Sigmoid colon (tissue), 7 donors: Measurements from ENCODE around the gene SEPTIN1. TPM values are rescaled to one million over a fixed set of nuclear protein-coding genes. Genes with fewer than 3 reads are reported as not detected.

Experiments used
- DNase-seq: peaks from one replicate; pipeline ENCODE4 v3.0.0-alpha.2; 2019
- H3K27ac ChIP-seq, 4 donors: fragments of 200-600 bp; sonication (generic); one replicate each; pipeline ENCODE4 v1.5.1; 2016 to 2019; ENCODE audit warnings: mild to moderate bottlenecking in 1 of 4
- H3K27me3 ChIP-seq, 3 donors: fragments of 200-600 bp; sonication (generic); one replicate each; pipeline ENCODE4 v1.5.1; 2019; ENCODE audit warnings: mild to moderate bottlenecking in 1 of 3
- H3K36me3 ChIP-seq, 4 donors: fragments of 200-600 bp; sonication (generic); one replicate each; pipeline ENCODE4 v1.5.1; 2016 to 2019
- H3K4me1 ChIP-seq, 4 donors: fragments of 200-600 bp; sonication (generic); one replicate each; pipeline ENCODE4 v1.5.1; 2017 to 2019
- H3K4me3 ChIP-seq, 4 donors: fragments of 200-600 bp; sonication (generic); one replicate each; pipeline ENCODE4 v1.5.1; 2017 to 2019; ENCODE audit warnings: mild to moderate bottlenecking in 2 of 4, moderate library complexity in 1 of 4
- H3K9me3 ChIP-seq, 4 donors: fragments of 200-600 bp in 3 of 4; sonication (generic) in 3 of 4; one replicate each; pipeline versions ENCODE4 v1.5.1 to v1.6.1; 2013 to 2019
- EP300 ChIP-seq, 4 donors: sonication (generic); formaldehyde crosslinking; IDR thresholded peaks; one replicate each; pipeline ENCODE4 v1.6.1; 2017; ENCODE audit warnings: antibody characterized with exemption in 4 of 4
- POLR2A ChIP-seq, 2 donors: fragments of 450-650 bp; IDR thresholded peaks; one replicate each; pipeline ENCODE4 v1.6.1; 2016; ENCODE audit warnings: antibody characterized with exemption in 2 of 2, mild to moderate bottlenecking in 2 of 2, moderate library complexity in 2 of 2
- POLR2AphosphoS5 ChIP-seq, 4 donors: sonication (generic); formaldehyde crosslinking; IDR thresholded peaks; one replicate each; pipeline ENCODE4 v1.6.1; 2017; ENCODE audit warnings: antibody characterized with exemption in 4 of 4
- WGBS, 2 donors: extraction: QIAGEN DNeasy Blood & Tissue Kit; methylation state at CpG; one replicate each; pipeline ENCODE4 v1.1.7; 2013; 5-methylcytosine and 5-hydroxymethylcytosine counted together
- intact Hi-C: fragments of 100-400 bp; cut with DNase I; formaldehyde crosslinking; loops from one replicate; pipeline ENCODE4 v1.15.1; 2023
- polyA plus RNA-seq, 3 donors: library from polyadenylated mRNA; stranded (reverse); fragments of 200-250 nt; gene quantifications; one replicate each; pipeline ENCODE4 v1.2.3, GENCODE V29; 2013
- total RNA-seq, 4 donors: library from RNA; depleted of rRNA; stranded (reverse); fragments of >200 nt; gene quantifications; one replicate each; pipeline ENCODE4 v1.1.0, GENCODE V29; 2016
- TF ChIP-seq, protein P1 (sequence below), 4 experiments: fragments of 450-650 bp in 3 of 4; fragments of 200-600 bp in 1 of 4; IDR thresholded peaks; one replicate each; pipeline ENCODE4 v1.5.1; 2016 to 2019; ENCODE audit warnings: antibody characterized with exemption in 4 of 4, mild to moderate bottlenecking in 3 of 4, moderate library complexity in 2 of 4
- donor health status: healthy with polysubstance abuse.
- donor health status: Bipolar disorder and iron deficiency.
- donor health status: healthy.

Gene SEPTIN1
- total and polyA plus RNA-seq, 7 donors, result 0.82 to 46.6 (median 2.4) TPM

DNA sequence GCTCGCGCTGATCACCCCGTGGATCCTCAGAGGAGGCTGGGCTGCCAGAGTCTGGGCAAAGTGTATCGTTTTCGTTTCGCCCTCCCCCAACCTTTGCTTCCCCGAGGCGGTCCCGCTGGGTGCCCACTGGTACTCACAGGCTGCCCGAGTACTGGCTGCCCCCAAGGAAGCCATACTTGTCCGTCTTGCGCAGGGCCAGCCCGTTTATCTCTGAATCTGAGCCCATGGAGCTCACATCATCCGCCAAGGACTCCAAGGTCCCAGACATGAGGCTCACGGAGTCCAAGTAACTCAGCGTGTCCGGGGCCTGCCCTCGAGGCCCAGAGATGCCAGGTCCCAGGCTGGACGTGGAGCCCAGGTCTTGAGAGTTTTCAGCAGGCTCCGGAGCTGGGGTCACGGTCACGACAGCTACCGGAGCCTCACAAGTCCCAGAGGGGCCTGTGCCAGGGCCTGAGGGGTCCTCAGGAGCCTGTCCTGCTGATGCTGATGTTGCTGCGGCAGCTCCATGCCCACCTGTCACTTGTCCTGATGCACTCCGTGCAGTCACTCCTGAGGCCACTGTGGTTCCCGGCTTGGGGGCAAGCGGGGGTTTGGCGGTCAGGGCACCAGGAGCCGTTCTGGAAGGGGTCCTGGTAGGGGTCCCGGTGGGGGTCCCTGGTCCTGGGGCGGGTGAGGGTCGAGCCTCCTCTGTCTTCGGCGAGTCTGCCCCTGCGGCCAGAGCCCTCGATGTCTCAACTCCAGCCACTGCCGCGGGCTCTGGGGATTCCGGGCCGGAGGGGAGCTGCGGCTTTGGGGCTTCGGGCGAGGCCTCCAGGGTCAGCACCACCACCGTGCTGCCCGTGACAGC, 13.0 kb downstream of the SEPTIN1 start:
- DNase-seq, result peak; percentile 75
- Histone ChIP-seq H3K4me3 (peak overlapping the region; percentile 62 to 99 (median 96)), H3K27ac (peak overlapping the region; percentile 75 to 90 (median 85)), H3K36me3 (peaks cover 0 to 23% (median 7%) of the 10 kb centered on the region in 4 donors), H3K27me3 (no peaks in the 10 kb centered on the region), H3K4me1 (peaks cover 0 to 51% (median 43%) of the 10 kb centered on the region in 4 donors), H3K9me3 (no peaks in the 10 kb centered on the region)
- intact Hi-C loops, result no loop called here
- 0 to 1% methylated on average over 45 of the region's 45 CpGs for WGBS, 2 donors
- TF ChIP-seq EP300 (IDR thresholded peaks at IDR 0.05) (no peak), POLR2AphosphoS5 (IDR thresholded peaks at IDR 0.05) (no peak), POLR2A (IDR thresholded peaks at IDR 0.05) (no peak)
- TF ChIP-seq, protein P1, sequence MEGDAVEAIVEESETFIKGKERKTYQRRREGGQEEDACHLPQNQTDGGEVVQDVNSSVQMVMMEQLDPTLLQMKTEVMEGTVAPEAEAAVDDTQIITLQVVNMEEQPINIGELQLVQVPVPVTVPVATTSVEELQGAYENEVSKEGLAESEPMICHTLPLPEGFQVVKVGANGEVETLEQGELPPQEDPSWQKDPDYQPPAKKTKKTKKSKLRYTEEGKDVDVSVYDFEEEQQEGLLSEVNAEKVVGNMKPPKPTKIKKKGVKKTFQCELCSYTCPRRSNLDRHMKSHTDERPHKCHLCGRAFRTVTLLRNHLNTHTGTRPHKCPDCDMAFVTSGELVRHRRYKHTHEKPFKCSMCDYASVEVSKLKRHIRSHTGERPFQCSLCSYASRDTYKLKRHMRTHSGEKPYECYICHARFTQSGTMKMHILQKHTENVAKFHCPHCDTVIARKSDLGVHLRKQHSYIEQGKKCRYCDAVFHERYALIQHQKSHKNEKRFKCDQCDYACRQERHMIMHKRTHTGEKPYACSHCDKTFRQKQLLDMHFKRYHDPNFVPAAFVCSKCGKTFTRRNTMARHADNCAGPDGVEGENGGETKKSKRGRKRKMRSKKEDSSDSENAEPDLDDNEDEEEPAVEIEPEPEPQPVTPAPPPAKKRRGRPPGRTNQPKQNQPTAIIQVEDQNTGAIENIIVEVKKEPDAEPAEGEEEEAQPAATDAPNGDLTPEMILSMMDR (IDR thresholded peaks at IDR 0.05), result no peak

DNA sequence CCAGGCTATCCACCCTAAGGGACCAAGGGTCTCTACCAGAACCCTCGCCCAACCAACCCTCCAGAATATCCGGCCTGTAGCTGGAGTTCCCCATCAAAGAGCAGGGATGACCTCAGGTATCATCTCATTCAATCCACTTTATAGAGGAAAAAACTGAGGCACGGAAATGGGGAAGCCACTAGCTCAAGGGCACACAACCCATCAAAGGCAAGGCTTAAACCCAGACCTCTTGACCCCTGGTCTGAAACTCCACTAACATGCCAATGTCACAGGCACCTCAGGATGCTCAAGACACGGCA, 13.6 kb downstream of the SEPTIN1 start:
- Histone ChIP-seq H3K27ac (peak overlapping the region; percentile 75 to 90 (median 85)), H3K4me3 (peak overlapping the region; percentile 62 to 99 (median 96)), H3K36me3 (peaks cover 0 to 29% (median 7%) of the 10 kb centered on the region in 4 donors), H3K4me1 (peaks cover 0 to 51% (median 43%) of the 10 kb centered on the region in 4 donors), H3K27me3 (no peaks in the 10 kb centered on the region), H3K9me3 (no peaks in the 10 kb centered on the region)
- intact Hi-C loops, result no loop called here
- TF ChIP-seq POLR2A (IDR thresholded peaks at IDR 0.05) (no peak), EP300 (IDR thresholded peaks at IDR 0.05) (no peak), POLR2AphosphoS5 (IDR thresholded peaks at IDR 0.05) (no peak)
- TF ChIP-seq, protein P1 (IDR thresholded peaks at IDR 0.05), result no peak
- DNase-seq, result no peak
- WGBS, 2 donors, result 2 to 5% methylated on average over 4 of the region's 4 CpGs

DNA sequence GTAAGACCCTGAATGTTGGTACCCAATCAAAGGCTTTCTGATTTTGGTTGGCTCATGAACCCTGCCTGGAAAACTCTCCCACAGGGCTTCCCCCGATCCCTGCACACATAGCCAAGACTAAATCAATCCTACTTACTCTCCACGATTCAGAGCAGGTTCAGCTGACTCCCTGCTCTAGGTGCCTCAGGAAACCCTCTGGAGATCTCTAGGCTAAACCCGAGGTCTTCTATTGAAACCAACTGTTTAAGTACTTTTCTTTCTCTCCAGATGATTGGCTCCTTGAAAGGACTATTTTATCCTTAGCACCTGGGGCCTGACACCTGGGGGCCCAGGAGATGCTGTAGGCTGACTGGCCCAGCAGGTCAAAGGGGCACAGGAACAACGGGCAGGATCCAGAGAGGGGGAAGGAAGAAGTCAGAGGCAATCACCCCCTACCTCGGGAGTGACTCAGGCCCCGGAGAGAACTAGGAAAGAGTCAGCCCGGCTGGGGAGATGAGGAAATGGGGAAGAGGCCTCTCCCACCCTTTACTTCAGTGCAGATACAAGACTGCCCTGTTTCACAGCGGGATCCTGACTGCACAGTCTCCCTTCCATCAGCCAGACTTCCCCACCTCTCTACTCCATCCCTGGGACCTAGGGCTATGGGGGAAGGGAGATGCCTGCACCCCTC, 14.1 kb downstream of the SEPTIN1 start:
- Histone ChIP-seq H3K4me1 (peaks cover 0 to 51% (median 43%) of the 10 kb centered on the region in 4 donors), H3K27ac (peak overlapping the region; percentile 75 to 90 (median 85)), H3K27me3 (no peaks in the 10 kb centered on the region), H3K36me3 (peaks cover 0 to 34% (median 7%) of the 10 kb centered on the region in 4 donors), H3K9me3 (no peaks in the 10 kb centered on the region), H3K4me3 (peak overlapping the region; percentile 62 to 99 (median 96))
- TF ChIP-seq EP300 (IDR thresholded peaks at IDR 0.05), result no peak
- no peak for TF ChIP-seq POLR2A (IDR thresholded peaks at IDR 0.05)
- TF ChIP-seq, protein P1 (IDR thresholded peaks at IDR 0.05), result no peak
- no peak for TF ChIP-seq POLR2AphosphoS5 (IDR thresholded peaks at IDR 0.05)
- 4 to 8% methylated on average over 8 of the region's 8 CpGs for WGBS, 2 donors
- intact Hi-C loops, result no loop called here
- DNase-seq, result peak; percentile 71

DNA sequence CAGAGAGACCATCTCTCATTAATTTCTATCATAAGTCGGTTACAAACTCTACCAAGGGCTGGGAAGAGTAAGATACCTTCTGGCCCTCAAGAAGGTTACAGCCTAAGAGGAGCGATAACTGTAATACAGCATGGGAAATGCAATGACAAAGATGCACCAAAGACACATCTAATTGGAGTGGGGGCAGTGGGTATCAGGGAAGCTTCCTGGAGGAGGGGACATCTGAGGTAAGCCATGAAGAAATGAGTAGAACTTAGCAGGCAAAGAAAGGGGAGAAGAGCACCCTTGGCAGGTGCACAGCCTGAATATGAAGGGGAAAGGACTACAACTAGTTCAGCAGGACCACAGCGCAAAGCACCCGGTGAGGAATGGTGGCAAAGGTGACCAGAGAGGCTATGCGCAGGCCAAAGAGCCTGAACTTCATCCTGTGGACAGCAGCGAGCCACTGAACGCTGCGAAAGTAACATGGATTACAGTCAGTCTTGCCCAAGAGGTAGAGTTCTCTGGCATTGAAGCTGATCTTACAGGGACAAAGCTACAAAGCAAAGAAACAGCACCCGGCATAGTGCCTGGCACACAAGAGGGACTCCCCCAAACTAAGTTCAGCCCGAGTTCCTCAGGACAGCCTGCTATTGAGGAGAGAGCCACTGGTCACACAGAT, 14.9 kb downstream of the SEPTIN1 start:
- Histone ChIP-seq H3K27me3 (no peaks in the 10 kb centered on the region), H3K4me1 (peaks cover 0 to 51% (median 43%) of the 10 kb centered on the region in 4 donors)
- 44 to 75% methylated on average over 10 of the region's 10 CpGs for WGBS, 2 donors

More for the DNA sequence above, 14.9 kb downstream of the SEPTIN1 start:
- Histone ChIP-seq H3K4me3 (peak overlapping the region in 3 of 4 donors; percentile 94 to 99 (median 97)), H3K36me3 (peaks cover 0 to 42% (median 8%) of the 10 kb centered on the region in 4 donors), H3K27ac (peak overlapping the region; percentile 75 to 90 (median 85)), H3K9me3 (no peaks in the 10 kb centered on the region)
- intact Hi-C loops, result no loop called here
- DNase-seq, result no peak
- TF ChIP-seq POLR2A (IDR thresholded peaks at IDR 0.05) (no peak), POLR2AphosphoS5 (IDR thresholded peaks at IDR 0.05) (no peak), EP300 (IDR thresholded peaks at IDR 0.05) (no peak)
- TF ChIP-seq, protein P1 (IDR thresholded peaks at IDR 0.05), result no peak
